Testis (tissue), 2 donors: ENCODE measurements around the gene EIF1.

Experiments used
- CTCF ChIP-seq, 3 experiments: fragments of 450-650 bp in 2 of 3; fragments of 200-600 bp in 1 of 3; sonication (generic) in 1 of 3; IDR thresholded peaks; one replicate each; pipeline ENCODE4 v1.5.1; 2016 to 2019; ENCODE audit warnings: antibody characterized with exemption in 3 of 3, mild to moderate bottlenecking in 2 of 3, moderate library complexity in 1 of 3
- POLR2A ChIP-seq: fragments of 450-650 bp; IDR thresholded peaks from one replicate; pipeline ENCODE4 v1.6.1; 2017; ENCODE audit warnings: antibody characterized with exemption, mild to moderate bottlenecking, moderate library complexity

GRCh38 chr17:41718287-41718645, 29.6 kb downstream of the EIF1 start:
- TF ChIP-seq POLR2A, result no peak
- TF ChIP-seq CTCF (IDR thresholded peaks at IDR 0.05), result no peak
